Activated CD8-positive, alpha-beta memory T cell treated with anti-CD3 and anti-CD28 coated beads, Interleukin-2, amount 50 U/mL, for 48 hours (primary cell): Measurements from ENCODE around the gene UGT1A9.
A peak's percentile ranks its signal among the peaks of the same experiment; 100 is the strongest.
"Not testable (repeated sequence)": the region's sequence is repeated elsewhere in the genome, so short reads cannot be mapped to it uniquely, and the experiment has no call there.

Experiments
- DNase-seq: peaks from one replicate; pipeline ENCODE4 v3.0.0-alpha.2; 2020

UGT1A9 gene

GRCh38 chr2:233681521-233682099, 9.9 kb downstream of the UGT1A9 start, which contains the start of gene UGT1A7:
Gene UGT1A7, plus strand, starts transcription at chr2:233681901. Its CDS starts 37 bp downstream, at chr2:233681938.
- DNase-seq = no peak

GRCh38 chr2:233684640-233685039, 12.9 kb downstream of the UGT1A9 start:
- no peak for DNase-seq

- no peak for DNase-seq
Observed at GRCh38 chr2:233686928-233687327, 15.2 kb downstream of the UGT1A9 start.

GRCh38 chr2:233688341-233688740, 16.6 kb downstream of the UGT1A9 start:
- no peak for DNase-seq

- DNase-seq = no peak
Observed at GRCh38 chr2:233689031-233689430, 17.3 kb downstream of the UGT1A9 start.

- no peak for DNase-seq
Observed at GRCh38 chr2:233689501-233689900, 17.8 kb downstream of the UGT1A9 start.

GRCh38 chr2:233690444-233690843, 18.7 kb downstream of the UGT1A9 start:
- no peak for DNase-seq

GRCh38 chr2:233691443-233692433, 20.0 kb downstream of the UGT1A9 start:
- no peak for DNase-seq

- DNase-seq = no peak
Observed at GRCh38 chr2:233692648-233693047, 20.9 kb downstream of the UGT1A9 start, which contains the start of gene UGT1A6. Gene UGT1A6, plus strand, starts transcription at chr2:233692890. Its CDS starts 115 bp downstream, at chr2:233693005.

- no peak for DNase-seq
Observed at GRCh38 chr2:233693963-233694362, 22.3 kb downstream of the UGT1A9 start.

- no peak for DNase-seq
Observed at GRCh38 chr2:233698740-233699139, 27.0 kb downstream of the UGT1A9 start.

GRCh38 chr2:233699424-233700027, 27.8 kb downstream of the UGT1A9 start:
- DNase-seq = no peak

GRCh38 chr2:233700028-233700635, 28.4 kb downstream of the UGT1A9 start:
- no peak for DNase-seq

GRCh38 chr2:233700842-233701241, 29.1 kb downstream of the UGT1A9 start:
- DNase-seq = not testable (repeated sequence)

GRCh38 chr2:233702238-233702637, 30.5 kb downstream of the UGT1A9 start:
- DNase-seq = no peak

GRCh38 chr2:233705911-233706506, 34.3 kb downstream of the UGT1A9 start:
- DNase-seq = no peak

GRCh38 chr2:233706720-233707119, 35.0 kb downstream of the UGT1A9 start:
- DNase-seq = no peak

- no peak for DNase-seq
Observed at GRCh38 chr2:233707940-233708644, 36.4 kb downstream of the UGT1A9 start.

- DNase-seq = no peak
Observed at GRCh38 chr2:233708942-233709341, 37.2 kb downstream of the UGT1A9 start.

- DNase-seq = peak; percentile 87
Observed at GRCh38 chr2:233711312-233712008, 39.8 kb downstream of the UGT1A9 start.

- no peak for DNase-seq
Observed at GRCh38 chr2:233712611-233713261, 41.0 kb downstream of the UGT1A9 start, which contains the start of gene UGT1A5. Gene UGT1A5, plus strand, starts transcription at chr2:233712907. Its CDS starts 85 bp downstream, at chr2:233712992.
